HG03095 (cell line): ENCODE measurements around the gene CHCHD4.
"Not testable (repeated sequence)": the region's sequence is repeated elsewhere in the genome, so short reads cannot be mapped to it uniquely, and the experiment has no call there.

ENCODE experiments used
- ATAC-seq: cut with Tn5 transposase; IDR thresholded peaks from one replicate; pipeline ENCODE4 v1.9.1; 2021; ENCODE audit warnings: moderate library complexity; ENCODE audit not compliant: unreplicated experiment

The CHCHD4 gene

GRCh38 chr3:14120921-14121448, 3.7 kb downstream of the CHCHD4 start:
- ATAC-seq: not testable (repeated sequence)

GRCh38 chr3:14120111-14120920, 4.4 kb downstream of the CHCHD4 start:
- no peak for ATAC-seq

DNA sequence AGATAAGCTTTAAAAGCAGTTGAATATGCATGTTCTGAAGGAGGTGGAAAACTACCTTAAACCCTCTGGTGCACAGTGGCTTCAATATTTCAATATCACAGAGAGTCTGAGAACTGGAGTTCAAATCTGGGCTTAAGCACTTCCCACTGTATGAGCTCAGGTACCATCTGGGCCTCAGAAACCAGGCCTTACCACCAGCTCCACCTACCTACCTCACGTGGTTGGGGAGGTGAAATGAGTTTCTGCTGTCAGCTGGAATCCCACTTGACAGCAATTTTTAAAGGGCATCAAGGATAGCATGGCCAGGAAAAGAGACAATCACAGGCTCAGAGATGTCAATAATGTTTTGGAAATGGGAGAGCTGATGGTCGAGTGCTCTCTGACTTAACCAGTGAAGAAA, 5.0 kb downstream of the CHCHD4 start:
- no peak for ATAC-seq

DNA sequence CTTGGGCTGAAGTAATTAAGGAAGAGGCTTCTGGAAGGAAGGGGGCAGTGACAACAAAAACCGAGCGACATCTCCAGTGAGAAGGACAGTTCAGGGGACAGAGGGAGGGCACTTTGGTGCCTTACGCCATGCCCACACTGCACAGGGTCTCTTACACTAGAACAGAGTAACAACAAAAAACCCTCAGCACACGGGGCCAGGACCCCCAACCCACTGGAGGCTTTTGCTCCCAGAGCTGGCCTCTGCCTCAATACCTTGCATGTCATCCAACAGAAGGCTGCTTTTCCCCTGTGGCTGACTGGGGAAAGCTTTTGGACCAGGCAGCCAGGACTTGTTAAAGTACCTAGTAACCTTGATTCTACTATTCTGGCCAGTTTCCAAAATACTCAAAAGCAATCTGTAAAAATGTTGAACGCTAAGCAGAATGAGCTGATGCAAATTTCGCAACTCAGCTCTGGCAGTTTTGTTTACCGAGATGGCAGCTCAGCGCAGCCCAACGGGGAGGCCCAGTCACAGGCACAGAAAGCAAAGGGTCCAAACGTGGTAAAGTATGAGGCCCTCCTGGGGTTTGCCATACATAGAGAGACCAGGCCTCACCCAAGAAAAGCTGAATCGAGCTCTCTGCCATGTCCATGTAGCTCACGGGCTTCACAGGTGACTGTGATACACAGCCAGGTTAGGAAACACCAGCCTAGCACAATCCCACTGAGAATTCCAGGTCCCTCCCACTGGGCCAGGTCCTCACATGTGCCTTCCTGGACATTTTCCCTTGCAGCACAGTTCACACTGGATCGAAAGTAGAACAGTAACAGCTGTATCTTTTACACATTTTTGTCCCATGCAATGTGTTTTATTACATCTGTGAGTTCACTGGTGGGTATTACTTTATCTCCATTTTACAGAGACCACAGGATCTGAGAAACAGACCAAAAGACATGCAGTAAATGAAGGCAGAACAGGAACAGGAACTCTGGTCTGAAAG, 6.0 kb downstream of the CHCHD4 start:
- ATAC-seq: no peak

GRCh38 chr3:14117468-14118399, 6.9 kb downstream of the CHCHD4 start:
- ATAC-seq: no peak

DNA sequence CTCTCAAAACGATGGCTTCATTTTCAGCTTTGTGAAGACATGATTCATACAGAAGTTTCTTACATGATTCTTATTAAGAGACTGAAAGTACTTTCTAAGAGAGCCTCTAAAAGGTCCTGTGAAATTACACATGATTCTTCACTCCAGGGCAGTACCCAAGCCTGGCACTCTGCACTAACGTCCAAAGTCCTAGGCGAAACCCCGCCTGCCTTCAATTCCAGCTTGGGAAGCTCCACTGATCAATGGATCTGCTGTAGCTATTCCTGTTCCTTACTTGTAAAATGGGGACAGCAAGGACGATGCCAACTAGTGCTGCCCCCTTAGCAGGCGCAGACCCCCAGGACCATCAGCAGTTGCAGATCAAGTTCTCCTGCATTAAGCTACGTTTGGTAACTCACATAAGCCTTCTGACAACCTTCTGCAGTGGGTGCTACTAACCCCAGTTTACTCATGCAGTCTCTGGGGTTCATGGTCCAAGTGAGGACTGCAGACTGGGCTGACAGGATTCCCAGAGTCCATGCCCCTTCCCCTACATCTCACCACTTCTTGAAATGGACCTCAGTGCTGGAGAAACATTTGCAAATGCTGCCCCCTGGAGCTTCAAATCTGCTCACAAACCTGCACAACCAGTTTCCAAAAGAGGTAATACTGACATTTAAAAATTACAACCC, 10.6 kb downstream of the CHCHD4 start:
- ATAC-seq: no peak

DNA sequence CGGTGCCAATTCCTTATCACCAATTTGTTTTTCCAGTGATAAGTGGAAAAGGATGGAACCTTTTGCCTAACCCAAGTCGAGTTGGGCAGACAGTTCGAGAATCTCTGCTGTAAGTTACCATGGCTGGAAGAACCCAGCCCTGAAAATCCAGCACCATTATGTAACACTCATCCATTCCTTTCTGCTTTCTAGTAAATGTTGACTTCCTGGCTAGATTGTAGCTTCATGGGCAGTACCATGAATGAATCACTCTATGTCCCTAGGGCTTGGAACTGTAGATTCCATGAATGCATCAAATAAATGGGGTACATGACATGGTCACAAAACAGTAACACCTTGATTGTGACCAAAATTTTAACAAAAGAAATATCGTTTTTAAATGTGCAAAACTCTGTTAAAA, 14.0 kb downstream of the CHCHD4 start:
- no peak for ATAC-seq

GRCh38 chr3:14109821-14110220, 14.8 kb downstream of the CHCHD4 start:
- ATAC-seq: not testable (repeated sequence)

GRCh38 chr3:14097616-14098391, 26.9 kb downstream of the CHCHD4 start:
- no peak for ATAC-seq

DNA sequence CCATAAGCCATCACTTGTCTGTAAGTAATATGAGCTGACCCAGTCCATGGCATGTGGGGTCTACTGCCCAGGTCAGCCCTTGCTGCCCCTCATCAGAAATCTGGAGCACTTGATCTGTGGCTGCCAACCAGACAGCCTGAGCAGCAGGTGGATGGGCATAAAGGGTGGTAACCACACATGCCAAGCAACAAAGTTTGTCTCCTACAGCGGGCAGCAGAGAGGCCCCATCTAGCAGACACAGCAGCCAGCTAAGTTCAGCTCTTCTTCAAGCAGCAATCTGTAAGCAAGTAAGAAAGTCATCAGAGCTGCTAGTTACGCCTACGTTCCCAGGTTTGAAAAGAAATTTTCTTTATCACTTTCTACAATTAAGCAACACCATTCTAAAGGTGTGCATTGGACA, 27.9 kb downstream of the CHCHD4 start:
- ATAC-seq: no peak

DNA sequence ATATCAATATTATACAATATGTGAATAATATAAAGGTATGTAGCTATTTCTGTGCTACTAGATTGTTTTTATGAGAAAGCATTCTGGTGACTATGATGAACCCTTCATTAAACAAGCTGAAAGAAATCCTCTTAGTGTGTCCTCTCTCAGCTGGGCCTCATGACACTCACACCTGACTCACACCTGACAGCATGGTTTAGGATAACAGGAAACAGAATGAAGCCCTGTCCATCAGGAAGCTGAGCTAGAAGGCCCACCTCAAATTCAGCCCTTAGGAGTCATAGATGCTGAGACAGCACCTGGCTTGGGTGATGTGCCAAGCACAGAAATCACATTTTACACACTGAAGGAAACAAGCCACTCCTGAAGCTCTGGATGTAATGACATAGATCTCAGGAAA, 30.8 kb downstream of the CHCHD4 start:
- ATAC-seq: no peak

DNA sequence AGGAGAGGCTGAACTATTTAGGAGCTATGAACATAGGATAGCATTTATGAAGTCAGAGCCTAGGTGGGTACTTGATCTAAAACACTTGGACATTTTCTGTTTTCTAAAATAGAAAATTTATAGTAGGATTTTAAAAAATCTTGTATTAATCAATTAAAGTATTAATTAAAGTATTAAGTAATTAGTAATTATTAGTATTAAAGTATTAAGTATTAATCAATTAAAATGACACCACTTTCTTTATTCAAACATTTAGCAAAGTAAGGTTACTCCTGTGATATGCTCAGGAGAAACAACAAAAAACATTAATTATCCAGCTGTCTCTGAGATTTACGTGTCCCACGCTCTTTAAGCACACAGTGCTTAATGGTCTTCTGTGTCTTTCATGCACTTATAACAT, 32.2 kb downstream of the CHCHD4 start:
- no peak for ATAC-seq

DNA sequence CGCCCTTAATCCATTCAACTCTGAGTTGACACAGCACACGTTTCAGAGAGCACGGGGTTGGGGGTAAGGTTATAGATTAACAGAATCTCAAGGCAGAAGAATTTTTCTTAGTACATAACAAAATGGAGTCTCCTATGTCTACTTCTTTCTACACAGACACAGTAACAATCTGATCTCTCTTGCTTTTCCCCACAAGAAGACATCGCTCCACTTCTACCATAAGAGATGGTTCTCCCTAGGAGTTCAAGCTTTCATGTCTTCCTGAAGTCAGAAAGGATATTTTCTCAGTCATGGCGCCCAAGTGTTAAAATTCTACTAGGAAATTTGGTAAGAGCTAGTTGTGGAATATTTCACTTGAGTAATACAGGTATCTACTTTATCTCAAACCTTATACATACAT, 32.7 kb downstream of the CHCHD4 start:
- not testable (repeated sequence) for ATAC-seq

DNA sequence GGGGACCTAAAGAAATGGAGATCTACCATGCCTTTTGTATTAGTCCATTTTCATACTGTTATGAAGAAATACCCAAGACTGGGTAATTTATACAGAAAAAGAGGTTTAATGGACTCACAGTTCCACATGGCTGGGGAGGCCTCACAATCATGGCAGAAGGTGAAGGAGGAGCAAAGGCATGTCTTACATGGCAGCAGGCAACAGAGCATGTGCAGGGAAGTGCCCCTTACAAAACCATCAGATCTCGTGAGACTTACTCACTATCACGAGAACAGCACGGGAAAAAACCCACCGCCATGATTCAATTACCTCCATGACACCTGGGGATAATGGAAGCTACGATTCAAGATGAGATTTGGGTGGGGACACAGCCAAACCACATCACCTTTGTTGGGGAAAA, 37.2 kb downstream of the CHCHD4 start:
- ATAC-seq: not testable (repeated sequence)

GRCh38 chr3:14082108-14082657, 42.5 kb downstream of the CHCHD4 start:
- ATAC-seq: no peak

DNA sequence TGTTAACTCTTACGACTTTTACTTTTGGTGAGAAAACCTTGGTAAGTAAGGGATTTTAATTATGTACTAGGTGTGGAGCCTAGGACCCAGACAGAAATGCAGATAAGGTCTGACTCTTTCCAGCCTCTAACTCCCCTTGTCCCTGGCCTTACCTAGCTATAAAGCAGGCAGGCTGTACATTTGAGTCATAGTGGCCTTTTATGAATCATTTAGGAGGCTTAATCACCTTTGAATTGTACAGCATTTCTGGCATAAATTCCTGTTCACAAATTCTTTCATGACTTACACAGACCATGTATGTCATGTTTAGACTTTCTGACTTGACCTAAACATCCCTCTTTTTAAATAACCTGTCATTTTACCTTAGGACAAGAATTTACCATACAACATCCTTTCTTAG, 47.4 kb downstream of the CHCHD4 start:
- ATAC-seq: no peak

- not testable (repeated sequence) for ATAC-seq
Observed at GRCh38 chr3:14075233-14075632, 49.4 kb downstream of the CHCHD4 start.

DNA sequence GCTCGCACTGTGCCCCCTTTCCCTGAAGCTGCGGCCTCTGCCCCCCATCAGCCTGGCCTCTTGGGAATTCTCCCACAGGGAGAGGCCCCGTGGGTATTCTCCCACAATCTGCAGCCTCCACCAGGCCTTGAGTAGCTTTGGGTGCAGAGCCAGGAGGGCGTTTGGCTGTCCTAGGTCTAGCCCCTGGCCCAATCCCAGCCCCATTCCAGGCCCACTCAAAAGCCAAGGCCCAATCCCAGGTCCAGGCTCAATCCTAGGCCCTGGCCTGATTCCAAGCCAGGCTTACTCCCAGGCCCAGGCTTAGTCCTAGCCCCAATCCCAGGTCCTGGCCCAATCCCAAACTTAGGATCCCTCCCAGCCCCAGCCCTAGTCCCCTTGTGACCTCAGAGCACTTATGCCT, 59.8 kb downstream of the CHCHD4 start:
- no peak for ATAC-seq

DNA sequence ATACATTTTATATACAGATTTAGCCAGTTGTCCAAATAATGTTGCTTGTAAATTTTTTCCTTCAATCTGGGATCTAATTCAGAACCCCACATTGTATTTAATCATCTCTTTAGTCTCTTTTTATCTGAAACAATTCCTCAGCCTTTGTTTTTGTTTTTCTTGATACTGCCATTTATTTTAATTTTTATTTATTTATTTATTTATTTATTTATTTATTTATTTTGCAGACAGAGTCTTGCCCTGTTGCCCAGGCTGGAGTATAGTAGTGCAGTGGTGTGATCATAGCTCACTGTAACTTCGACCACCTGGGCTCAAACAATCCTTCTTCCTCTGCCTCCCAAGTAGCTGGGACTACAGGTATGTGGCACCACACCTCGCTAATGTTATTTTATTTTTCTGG, 61.5 kb downstream of the CHCHD4 start:
- no peak for ATAC-seq
